ENCODE measurements around the gene PARN.

GRCh38 chr16:14560523-14560922, 69.5 kb downstream of the PARN start:
- TF ChIP-seq JUNB (CRISPR knock-in tag; conservative IDR thresholded peaks at IDR 0.05), result no peak
- no peak for TF ChIP-seq POLR2A (conservative IDR thresholded peaks at IDR 0.05)
- no peak for TF ChIP-seq DPF2 (IDR thresholded peaks at IDR 0.05)
- TF ChIP-seq POLR2AphosphoS5 (IDR thresholded peaks at IDR 0.05; ENCODE audit: control insufficient read depth, insufficient read depth, low read depth, low read length), result no peak
- TF ChIP-seq SLC30A9 (CRISPR knock-in tag; IDR thresholded peaks at IDR 0.05), result no peak
- no peak for TF ChIP-seq ZNF444 (CRISPR knock-in tag; IDR thresholded peaks at IDR 0.05)
- no peak for TF ChIP-seq KAT7 (CRISPR knock-in tag; IDR thresholded peaks at IDR 0.05; ENCODE audit: borderline replicate concordance)
- TF ChIP-seq MAZ (CRISPR knock-in tag; conservative IDR thresholded peaks at IDR 0.05 in 1 of 2, IDR thresholded peaks at IDR 0.05 in 1 of 2), result no peak
- no peak for TF ChIP-seq ZSCAN29 (IDR thresholded peaks at IDR 0.05)
- TF ChIP-seq EZH2 (IDR thresholded peaks at IDR 0.05; ENCODE audit: borderline replicate concordance, low read depth, low read length), result no peak
- no peak for TF ChIP-seq JUND (IDR thresholded peaks at IDR 0.05; ENCODE audit: borderline replicate concordance, low read depth, low read length)
- no peak for TF ChIP-seq JUND (tag; IDR thresholded peaks at IDR 0.05; ENCODE audit: borderline replicate concordance, low read depth, low read length)
- TF ChIP-seq CTCF (IDR thresholded peaks at IDR 0.05 in 2 of 3, conservative IDR thresholded peaks at IDR 0.05 in 1 of 3; ENCODE audit: insufficient read depth in 2 of 3, low read depth in 1 of 3, low read length in 3 of 3), result no peak
- TF ChIP-seq ESRRA (IDR thresholded peaks at IDR 0.05; ENCODE audit: borderline replicate concordance, low read depth), result no peak
- no peak for TF ChIP-seq ZBTB1 (CRISPR knock-in tag; IDR thresholded peaks at IDR 0.05; ENCODE audit: borderline replicate concordance, low read depth)

Measured in K562 (cell line).